Measurements from ENCODE around the gene XIRP1. TPM values are rescaled to one million over a fixed set of nuclear protein-coding genes. Genes with fewer than 3 reads are reported as not detected.

XIRP1 gene
- total and polyA plus RNA-seq, 2 donors (not counting 1 experiment from before 2014, with no cell fraction given), result not detected

DNA sequence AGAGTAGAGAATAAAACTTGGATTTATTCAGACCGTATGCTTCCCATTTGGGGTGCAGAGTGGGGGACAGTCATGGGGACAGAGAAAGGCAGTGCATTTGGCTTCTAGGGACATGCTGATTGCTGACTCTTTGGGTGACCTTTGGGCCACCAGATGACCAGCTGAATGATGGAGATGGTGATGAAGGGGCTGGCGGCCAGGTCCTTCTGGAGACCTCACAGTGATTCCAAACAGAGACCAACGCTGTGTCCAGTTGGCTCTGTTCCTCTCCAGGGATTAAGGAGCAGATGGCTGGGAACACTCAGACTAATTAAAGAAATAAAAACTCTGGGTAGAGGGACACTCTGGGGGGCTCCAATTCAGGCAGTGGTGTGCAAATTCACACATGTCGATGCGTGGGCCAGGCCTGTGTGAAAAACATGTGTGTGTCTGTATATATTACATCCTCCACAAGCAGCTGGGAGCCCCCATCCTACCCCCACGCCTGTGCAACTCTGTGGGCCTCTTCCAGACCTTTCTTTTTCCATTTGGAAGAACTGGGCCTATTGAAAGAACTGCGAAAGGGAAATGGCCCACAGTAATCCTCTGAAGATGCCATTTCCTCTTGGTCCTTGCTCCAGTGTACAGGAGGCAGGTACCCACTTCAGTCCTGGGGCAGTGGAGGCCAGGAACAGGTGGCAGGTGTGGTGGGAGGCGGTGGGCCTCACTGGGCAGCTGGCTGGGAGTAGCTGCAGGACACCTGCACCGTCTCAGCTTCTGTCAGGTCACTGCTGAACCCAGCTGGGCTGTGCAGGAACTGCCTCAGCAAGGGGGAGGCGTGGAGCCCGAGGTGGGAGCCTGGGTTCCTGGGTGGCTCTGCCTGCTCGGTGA lies 8.9 kb downstream of the XIRP1 start:
- ChIA-PET CTCF (interaction anchor here (41.2 kb wide), 1 partner anchor 99 kb away, joined by 1573 read pairs; the partner anchor contains the start of gene CX3CR1), POLR2A (no interaction called here)
- Mint-ChIP-seq H3K27me3 (no peaks in the 10 kb centered on the region), H3K4me1 (peaks cover 25% of the 10 kb centered on the region), H3K9me3 (ENCODE audit: insufficient read depth) (no peaks in the 10 kb centered on the region), H3K27ac (no peak overlapping the region), H3K4me3 (no peak overlapping the region)
- Histone ChIP-seq H3K4me1 (ENCODE audit: control insufficient read depth in 2 of 2, insufficient read depth in 2 of 2, low read length in 2 of 2) (peaks cover 18 to 28% of the 10 kb centered on the region in 2 donors), H3K9ac (ENCODE audit: low read length) (no peak overlapping the region), H3K27ac (ENCODE audit: low read length in 2 of 2) (no peak overlapping the region), H3K27me3 (replicated peaks in 1 of 4; ENCODE audit: control extremely low read depth in 1 of 4, control insufficient read depth in 3 of 4, insufficient read depth in 4 of 4, low read length in 3 of 4) (peaks cover 0 to 5% (median 0%) of the 10 kb centered on the region in 4 experiments), H3K79me2 (ENCODE audit: control insufficient read depth, insufficient read depth, low read length) (no peaks in the 10 kb centered on the region), H3K4me2 (replicated peaks; ENCODE audit: low read depth, low read length, poor library complexity, severe bottlenecking) (no peak overlapping the region), H3K4me3 (ENCODE audit: control extremely low read depth in 1 of 5, extremely low read depth in 1 of 5, insufficient read depth in 1 of 5, low read depth in 2 of 5, low read length in 4 of 5) (no peak overlapping the region), H2AFZ (ENCODE audit: insufficient read depth, low read depth, low read length, poor library complexity, severe bottlenecking) (no peak overlapping the region), H3K36me3 (replicated peaks in 1 of 2; ENCODE audit: control extremely low read depth in 1 of 2, control insufficient read depth in 1 of 2, extremely low read depth in 1 of 2, insufficient read depth in 2 of 2, low read length in 1 of 2) (no peaks in the 10 kb centered on the region), H3K9me3 (ENCODE audit: control extremely low read depth in 1 of 3, control insufficient read depth in 2 of 3, insufficient read depth in 1 of 3, low read length in 2 of 3) (no peaks in the 10 kb centered on the region), H4K20me1 (ENCODE audit: control insufficient read depth, insufficient read depth, low read length, poor library complexity, severe bottlenecking) (no peaks in the 10 kb centered on the region)
- DNase-seq, result no peak
- intact Hi-C loops (cut with micrococcal nuclease), result no loop called here
- TF ChIP-seq, protein P1, sequence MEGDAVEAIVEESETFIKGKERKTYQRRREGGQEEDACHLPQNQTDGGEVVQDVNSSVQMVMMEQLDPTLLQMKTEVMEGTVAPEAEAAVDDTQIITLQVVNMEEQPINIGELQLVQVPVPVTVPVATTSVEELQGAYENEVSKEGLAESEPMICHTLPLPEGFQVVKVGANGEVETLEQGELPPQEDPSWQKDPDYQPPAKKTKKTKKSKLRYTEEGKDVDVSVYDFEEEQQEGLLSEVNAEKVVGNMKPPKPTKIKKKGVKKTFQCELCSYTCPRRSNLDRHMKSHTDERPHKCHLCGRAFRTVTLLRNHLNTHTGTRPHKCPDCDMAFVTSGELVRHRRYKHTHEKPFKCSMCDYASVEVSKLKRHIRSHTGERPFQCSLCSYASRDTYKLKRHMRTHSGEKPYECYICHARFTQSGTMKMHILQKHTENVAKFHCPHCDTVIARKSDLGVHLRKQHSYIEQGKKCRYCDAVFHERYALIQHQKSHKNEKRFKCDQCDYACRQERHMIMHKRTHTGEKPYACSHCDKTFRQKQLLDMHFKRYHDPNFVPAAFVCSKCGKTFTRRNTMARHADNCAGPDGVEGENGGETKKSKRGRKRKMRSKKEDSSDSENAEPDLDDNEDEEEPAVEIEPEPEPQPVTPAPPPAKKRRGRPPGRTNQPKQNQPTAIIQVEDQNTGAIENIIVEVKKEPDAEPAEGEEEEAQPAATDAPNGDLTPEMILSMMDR (IDR thresholded peaks at IDR 0.05), result no peak
- no peak for TF ChIP-seq EZH2 (IDR thresholded peaks at IDR 0.05; ENCODE audit: borderline replicate concordance, insufficient read depth, low read depth, low read length, poor library complexity, severe bottlenecking)
- WGBS (ENCODE audit: insufficient coverage), result 64% methylated on average over 8 of the region's 12 CpGs
- ATAC-seq (ENCODE audit: low read depth), result no peak
